Iris pigment epithelial cell (primary cell): Measurements from ENCODE around the gene DCAF15.

Source experiments
- DNase-seq: peaks from one replicate; pipeline ENCODE4 v3.0.0-alpha.2; 2011; ENCODE audit warnings: low read depth

Gene DCAF15

GRCh38 chr19:13930402-13930801 lies 21.9 kb upstream of the DCAF15 start:
- DNase-seq: no peak

DNA sequence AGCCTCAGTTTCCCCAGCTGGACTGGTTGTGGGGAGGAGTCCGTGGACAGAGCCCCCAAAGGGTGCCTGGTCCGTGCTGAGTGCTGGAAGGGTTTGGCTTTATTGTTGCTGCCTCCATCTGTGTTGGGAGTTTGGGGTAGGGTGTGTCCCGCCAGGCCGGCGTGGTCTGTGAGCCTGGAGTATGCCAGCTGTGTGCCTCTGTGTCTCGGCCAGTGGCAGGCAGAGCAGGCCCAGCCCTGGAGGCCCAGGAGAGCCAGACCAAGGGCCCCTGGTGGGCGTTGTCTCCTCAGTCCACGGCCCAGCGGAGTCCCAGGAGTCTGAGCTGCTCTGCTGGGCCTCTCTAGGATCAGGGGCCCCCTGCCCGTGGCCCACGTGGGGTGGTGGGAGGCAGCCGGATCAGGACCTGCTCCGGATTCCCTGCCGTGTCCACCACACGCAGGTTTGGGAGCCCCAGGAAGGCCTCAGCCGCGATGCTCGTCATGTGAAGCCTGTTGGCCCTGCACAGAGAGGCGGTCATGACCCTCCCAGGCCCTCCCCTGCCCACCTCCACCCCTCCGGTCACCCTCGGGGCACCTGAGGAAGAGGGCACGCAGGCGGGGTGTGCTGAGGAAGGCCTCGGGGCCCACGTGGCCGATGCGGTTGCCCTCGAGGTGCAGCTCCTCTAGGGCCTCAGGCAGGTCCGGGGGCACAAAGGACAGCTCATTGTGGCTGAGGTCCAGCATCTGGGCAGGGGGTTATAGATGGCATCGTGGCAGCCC lies 20.7 kb upstream of the DCAF15 start:
- no peak for DNase-seq

DNA sequence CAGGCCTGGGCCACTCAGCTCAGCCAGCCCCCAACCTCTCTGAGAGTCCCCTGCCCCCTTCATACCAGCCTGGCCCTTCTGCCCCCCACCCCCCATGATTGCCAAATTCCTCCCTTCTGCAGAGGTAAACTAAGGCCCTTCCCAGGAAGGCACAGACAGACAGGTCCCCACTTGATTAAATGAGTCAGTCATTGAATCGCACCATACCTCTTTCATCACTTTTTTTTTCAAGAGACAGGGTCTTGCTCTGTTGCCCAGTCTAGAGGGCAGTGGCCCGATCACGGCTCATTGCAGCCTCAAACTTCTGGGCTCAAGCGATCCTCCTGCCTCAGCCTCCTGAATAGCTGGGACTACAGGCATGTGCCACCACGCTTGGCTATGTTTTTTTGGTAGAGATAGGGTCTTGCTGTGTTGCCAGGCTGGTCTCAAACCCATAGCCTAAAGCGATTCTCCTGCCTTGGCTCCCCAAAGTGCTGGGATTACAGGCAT lies 20.1 kb upstream of the DCAF15 start:
- DNase-seq: no peak

DNA sequence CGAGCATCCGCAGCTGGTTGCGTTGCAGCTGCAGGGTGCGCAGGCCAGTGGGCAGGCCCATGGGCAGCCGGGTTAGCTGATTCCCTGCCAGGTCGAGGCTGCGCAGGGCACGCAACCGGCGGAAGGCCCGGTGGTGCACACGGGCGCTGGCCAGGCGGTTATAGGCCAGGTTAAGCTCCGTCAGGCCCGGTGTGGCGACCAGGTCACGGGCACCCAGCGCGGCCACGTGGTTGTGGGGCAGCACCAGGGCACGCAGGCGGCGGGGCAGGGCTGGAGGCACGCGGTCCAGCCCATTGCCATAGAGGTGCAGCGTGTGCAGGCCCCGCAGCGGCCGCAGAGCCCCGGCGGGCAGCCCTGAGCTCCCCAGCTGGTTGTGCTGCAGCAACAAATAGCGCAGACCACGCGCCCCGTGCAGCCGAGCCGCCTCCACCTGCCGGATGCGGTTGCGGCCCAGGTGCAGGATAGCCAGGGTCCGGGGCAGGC lies 19.4 kb upstream of the DCAF15 start:
- no peak for DNase-seq

DNA sequence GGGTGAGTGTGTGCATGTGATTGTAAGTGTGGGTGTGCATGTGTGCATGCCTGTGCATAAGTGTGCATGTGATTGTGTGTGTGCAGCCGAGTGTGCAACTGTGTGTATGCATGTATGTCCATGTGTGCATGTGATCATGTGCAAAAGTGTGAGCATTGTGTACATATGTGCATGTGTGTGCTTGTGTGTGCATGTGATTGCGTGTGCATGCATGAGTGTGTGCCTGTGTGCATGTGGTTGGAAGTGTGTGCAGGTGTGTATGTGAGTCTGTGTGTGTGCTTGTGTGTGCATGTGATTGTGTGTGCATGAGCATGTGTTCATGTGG lies 17.6 kb upstream of the DCAF15 start:
- DNase-seq: no peak

DNA sequence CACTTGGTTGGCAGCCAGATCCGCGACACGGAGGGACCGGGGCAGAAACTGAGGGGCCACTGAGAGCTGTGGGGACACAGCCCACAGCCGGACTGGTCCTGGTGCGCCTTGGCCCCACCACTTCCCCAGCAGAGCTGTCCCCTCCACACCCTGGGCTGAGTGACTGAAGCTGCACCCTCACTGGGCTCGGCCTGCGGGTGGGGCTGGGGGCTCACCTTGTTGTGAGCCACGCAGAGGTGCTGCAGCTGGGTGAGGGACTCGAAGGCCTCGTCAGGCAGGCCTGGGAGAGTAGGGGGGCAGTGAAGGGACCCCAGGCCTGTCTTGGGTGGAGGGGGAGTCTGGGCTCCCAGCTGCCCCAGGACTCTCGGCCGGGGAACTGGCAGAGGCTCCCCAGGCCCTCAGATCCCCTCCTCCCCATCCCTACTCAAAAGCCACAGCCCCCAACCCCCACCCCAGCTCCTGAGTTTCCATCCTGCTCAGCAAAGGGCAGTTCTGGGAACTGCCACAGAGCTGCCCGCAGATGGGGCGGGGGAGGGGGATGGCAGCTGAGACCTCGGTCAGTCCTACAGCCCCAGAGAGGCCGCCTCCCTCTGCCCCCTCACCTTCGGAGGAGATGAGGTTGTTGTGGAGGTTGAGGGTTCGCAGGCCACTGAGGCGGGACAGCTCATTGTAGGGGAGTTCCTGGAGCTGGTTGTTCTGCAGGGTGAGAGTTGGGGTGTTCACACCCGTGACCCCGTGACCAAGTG lies 16.4 kb upstream of the DCAF15 start:
- DNase-seq: no peak

DNA sequence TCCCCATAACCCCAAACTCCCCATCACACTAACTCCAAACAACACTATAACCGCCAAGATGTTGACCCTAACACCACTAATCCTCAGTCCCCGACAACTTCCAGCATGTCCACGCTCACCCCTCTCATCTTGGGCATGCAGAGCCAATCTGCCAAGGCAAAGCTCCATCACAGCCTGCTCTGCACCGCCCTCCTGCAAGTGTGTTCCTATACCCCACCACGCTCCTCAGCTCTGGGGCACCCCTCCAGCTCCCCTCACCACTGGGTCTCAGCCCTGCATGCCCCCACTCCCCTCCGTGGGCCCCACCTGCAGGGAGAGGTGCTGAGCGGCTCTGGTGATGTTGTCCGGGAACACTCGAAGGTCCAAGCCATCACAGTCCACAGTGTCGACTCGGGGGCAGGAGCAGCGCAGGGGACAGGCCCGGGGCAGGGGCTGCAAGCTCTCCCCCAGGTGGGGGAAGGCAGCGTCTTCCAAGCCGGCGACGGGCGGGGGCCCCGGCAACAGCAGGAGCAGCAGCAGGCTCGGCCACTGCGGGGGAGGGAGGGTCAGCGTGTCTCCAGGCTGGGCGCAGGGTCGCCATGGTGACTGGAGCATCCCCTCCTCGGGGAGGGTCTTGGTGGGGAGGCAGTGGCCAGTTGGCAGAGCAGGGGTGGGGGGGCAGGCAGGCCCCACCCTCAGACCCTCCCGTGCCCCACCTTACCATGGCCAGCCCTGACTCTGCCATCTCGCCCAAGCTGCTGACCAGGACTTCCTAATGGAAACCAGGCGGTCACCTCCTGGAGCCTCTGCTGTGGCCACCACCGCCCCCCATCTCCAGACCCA lies 14.6 kb upstream of the DCAF15 start:
- no peak for DNase-seq

GRCh38 chr19:13938301-13939064 lies 13.8 kb upstream of the DCAF15 start, which contains the start of gene PODNL1:
TSS of gene PODNL1 (minus strand) at chr19:13938417. CDS start at chr19:13938181, 236 bp downstream.
- peak; percentile 48 for DNase-seq

- no peak for DNase-seq
These were observed 10.2 kb upstream of the DCAF15 start for GRCh38 chr19:13942023-13942684.

DNA sequence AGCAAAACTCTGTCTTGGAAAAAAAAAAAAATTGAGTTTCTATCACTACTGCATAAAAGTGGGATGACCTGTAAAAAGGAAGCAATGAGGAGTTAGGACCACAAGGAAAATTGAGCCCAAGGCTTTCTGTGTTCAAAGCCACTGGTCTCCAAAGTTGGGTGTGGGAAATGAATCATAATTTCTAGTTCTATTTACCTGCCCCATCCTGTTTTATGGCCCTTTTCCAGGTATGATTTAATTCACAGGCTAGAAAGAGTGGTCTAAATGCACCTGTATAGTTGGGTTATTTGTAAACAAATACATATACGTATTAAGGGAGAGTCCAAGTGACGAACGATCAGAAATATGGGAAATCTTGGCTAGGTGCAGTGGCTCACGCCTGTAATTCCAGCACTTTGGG lies 5.9 kb upstream of the DCAF15 start:
- no peak for DNase-seq

- DNase-seq: no peak
These were observed 1.3 kb upstream of the DCAF15 start for GRCh38 chr19:13951043-13951442.

- no peak for DNase-seq
These were observed 533 bp upstream of the DCAF15 start for GRCh38 chr19:13951799-13952153.

- peak; percentile 57 for DNase-seq
These were observed 722 bp downstream of the DCAF15 start for GRCh38 chr19:13952931-13953531.

GRCh38 chr19:13954185-13954584 lies 1.9 kb downstream of the DCAF15 start:
- no peak for DNase-seq

GRCh38 chr19:13955662-13956364 lies 3.5 kb downstream of the DCAF15 start:
- no peak for DNase-seq

- DNase-seq: no peak
These were observed 4.0 kb downstream of the DCAF15 start for GRCh38 chr19:13956365-13956744.

GRCh38 chr19:13957051-13957450 lies 4.7 kb downstream of the DCAF15 start:
- DNase-seq: no peak

GRCh38 chr19:13958043-13958442 lies 5.7 kb downstream of the DCAF15 start:
- DNase-seq: no peak

DNA sequence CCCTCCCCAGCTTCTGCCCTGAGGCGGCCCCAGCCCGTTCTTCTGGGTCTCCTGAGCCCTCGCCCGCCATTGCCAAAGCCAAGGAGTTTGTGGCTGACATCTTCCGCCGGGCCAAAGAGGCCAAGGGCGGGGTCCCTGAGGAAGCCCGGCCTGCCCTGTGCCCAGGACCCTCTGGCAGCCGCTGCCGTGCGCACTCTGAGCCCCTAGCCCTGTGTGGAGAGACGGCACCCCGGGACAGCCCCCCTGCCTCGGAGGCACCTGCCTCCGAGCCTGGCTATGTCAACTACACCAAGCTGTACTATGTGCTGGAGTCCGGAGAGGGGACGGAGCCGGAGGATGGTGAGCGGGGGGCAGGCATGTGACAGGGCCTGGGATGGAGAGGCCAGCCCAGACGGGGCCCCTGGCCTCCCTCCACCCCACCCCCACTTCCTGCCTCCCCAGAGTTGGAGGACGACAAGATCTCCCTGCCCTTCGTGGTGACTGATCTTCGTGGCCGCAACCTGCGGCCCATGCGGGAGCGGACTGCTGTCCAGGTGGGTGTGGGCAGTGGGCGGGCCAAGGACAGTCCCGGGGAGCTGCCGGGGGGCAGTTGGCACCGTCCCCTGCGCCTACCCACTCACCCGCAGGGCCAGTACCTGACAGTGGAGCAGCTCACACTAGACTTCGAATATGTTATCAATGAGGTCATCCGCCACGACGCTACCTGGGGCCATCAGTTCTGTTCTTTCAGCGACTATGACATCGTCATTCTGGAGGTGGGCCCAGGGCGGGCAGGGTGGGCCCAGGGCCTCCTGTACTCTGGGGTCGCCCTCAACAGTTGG lies 7.0 kb downstream of the DCAF15 start:
- no peak for DNase-seq
